ENCODE results near the gene IFI35. TPM values are rescaled to one million over a fixed set of nuclear protein-coding genes. Genes with fewer than 3 reads are reported as not detected.

Gene IFI35
- total RNA-seq, 1 experiment from 2014 or later = 19.7 TPM

DNA sequence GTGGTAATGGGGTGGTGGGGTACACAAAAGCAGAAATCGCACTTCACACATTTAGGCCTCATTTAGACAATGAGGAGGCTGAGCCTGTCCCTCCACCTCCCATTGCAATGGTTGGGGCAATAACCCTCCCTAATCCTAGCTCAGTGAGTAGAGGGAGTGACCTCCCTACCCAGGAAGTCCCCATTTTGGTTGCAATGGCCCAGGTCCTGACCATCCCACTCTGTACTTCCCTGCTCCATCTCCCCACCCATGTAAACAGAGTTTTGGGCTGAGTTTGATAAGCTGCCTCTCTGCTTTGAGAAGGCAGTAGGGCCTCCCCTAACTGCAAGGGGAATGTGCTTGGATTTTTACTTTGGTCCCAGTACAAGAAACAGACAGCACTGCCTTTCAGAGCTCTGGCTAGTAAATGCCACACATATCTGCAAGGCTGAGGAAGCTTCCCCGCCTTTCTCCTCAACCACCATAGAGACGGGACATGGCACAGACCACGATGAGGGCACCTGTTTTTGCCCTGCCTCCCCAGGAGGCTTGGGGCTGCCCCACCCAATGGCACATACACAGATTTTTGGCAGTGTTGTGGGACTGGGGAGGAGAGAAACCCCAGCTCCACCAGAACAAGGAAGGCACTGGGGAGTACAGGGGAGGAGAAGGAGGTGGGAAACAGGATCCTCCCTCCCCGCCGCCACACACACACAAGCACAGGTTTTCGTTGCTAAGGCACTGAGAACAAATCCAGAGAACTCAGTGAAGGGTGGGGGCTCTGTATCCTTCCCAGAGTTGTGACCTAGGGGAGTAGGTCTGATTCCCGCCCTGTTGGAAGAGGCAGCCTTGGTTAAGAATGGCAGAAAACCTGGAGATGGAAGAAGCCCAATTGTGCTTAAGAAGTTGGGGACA, 8.3 kb downstream of the IFI35 start:
- no peak for DNase-seq
- TF ChIP-seq EZH2 (IDR thresholded peaks at IDR 0.05; ENCODE audit: low read depth) = no peak
- TF ChIP-seq, protein P1, sequence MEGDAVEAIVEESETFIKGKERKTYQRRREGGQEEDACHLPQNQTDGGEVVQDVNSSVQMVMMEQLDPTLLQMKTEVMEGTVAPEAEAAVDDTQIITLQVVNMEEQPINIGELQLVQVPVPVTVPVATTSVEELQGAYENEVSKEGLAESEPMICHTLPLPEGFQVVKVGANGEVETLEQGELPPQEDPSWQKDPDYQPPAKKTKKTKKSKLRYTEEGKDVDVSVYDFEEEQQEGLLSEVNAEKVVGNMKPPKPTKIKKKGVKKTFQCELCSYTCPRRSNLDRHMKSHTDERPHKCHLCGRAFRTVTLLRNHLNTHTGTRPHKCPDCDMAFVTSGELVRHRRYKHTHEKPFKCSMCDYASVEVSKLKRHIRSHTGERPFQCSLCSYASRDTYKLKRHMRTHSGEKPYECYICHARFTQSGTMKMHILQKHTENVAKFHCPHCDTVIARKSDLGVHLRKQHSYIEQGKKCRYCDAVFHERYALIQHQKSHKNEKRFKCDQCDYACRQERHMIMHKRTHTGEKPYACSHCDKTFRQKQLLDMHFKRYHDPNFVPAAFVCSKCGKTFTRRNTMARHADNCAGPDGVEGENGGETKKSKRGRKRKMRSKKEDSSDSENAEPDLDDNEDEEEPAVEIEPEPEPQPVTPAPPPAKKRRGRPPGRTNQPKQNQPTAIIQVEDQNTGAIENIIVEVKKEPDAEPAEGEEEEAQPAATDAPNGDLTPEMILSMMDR (conservative IDR thresholded peaks at IDR 0.05) = no peak
- CTCF ChIA-PET = no interaction called here
- no peak overlapping the region for H2AFZ ChIP-seq
- no peaks in the 10 kb centered on the region for H3K9me2 ChIP-seq (ENCODE audit: insufficient read depth)
- H4K20me1 ChIP-seq (ENCODE audit: insufficient read depth) = no peaks in the 10 kb centered on the region
- no peaks in the 10 kb centered on the region for H3K27me3 ChIP-seq (ENCODE audit: insufficient read depth, low read depth)
- H3K36me3 ChIP-seq (ENCODE audit: low read depth) = peaks cover 22% of the 10 kb centered on the region
- intact Hi-C loops (cut with micrococcal nuclease; ENCODE audit: unreplicated experiment) = no loop called here
- no peak overlapping the region for H3K27ac ChIP-seq
- H3K4me3 ChIP-seq = no peak overlapping the region
- H3K79me2 ChIP-seq (ENCODE audit: low read depth) = peaks cover 11% of the 10 kb centered on the region
- peaks cover 24% of the 10 kb centered on the region for H3K4me1 ChIP-seq (replicated peaks; ENCODE audit: insufficient read depth)
- BruUV-seq (replicated peaks) = no TSS peak
- no peaks in the 10 kb centered on the region for H3K9me3 ChIP-seq (ENCODE audit: insufficient read depth, low read depth)
- H3K4me2 ChIP-seq = no peak overlapping the region
- POLR2A ChIA-PET (ENCODE audit: unreplicated experiment) = interaction anchor here (0.6 kb wide), 1 partner anchor 41 kb away, joined by 3 read pairs; no protein-coding TSS in a partner anchor
- H3F3A ChIP-seq (ENCODE audit: insufficient read depth, low read depth) = peaks cover 32% of the 10 kb centered on the region

DNA sequence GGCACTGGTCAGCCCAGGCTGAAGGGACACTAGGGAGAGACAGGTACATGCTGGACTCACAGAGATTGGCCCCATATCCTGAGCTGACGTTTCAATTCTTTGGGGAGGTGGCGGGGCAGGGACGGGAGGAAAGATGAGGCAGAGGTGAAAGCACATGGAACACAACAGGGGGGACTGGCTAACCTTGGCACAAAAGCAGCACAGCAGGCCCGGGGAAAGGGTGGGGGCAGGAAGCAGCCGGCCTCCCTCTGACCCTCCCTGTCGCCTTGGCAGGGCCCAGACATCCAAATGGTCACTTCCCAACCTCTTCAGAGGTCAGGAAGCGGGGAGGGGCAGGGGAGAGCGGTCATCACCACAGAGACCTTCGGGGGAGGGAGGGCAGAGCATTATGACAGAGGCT, 9.0 kb downstream of the IFI35 start:
- CTCF ChIA-PET = no interaction called here
- Histone ChIP-seq H4K20me1 (ENCODE audit: insufficient read depth) (no peaks in the 10 kb centered on the region; the same call in 1 of the 2 replicates), H3K27me3 (ENCODE audit: insufficient read depth, low read depth) (no peaks in the 10 kb centered on the region), H3K4me1 (replicated peaks; ENCODE audit: insufficient read depth) (peaks cover 24% of the 10 kb centered on the region), H3K79me2 (ENCODE audit: low read depth) (peaks cover 18% of the 10 kb centered on the region), H2AFZ (no peak overlapping the region), H3K27ac (no peak overlapping the region), H3K4me3 (no peak overlapping the region), H3K9me3 (ENCODE audit: insufficient read depth, low read depth) (no peaks in the 10 kb centered on the region), H3K36me3 (ENCODE audit: low read depth) (peaks cover 22% of the 10 kb centered on the region), H3F3A (ENCODE audit: insufficient read depth, low read depth) (peaks cover 32% of the 10 kb centered on the region), H3K4me2 (no peak overlapping the region), H3K9me2 (ENCODE audit: insufficient read depth) (no peaks in the 10 kb centered on the region)
- DNase-seq = no peak
- TF ChIP-seq EZH2 (IDR thresholded peaks at IDR 0.05; ENCODE audit: low read depth) = no peak
- TF ChIP-seq, protein P1 (conservative IDR thresholded peaks at IDR 0.05) = no peak
- POLR2A ChIA-PET (ENCODE audit: unreplicated experiment) = no interaction called here
- intact Hi-C loops (cut with micrococcal nuclease; ENCODE audit: unreplicated experiment) = no loop called here
- BruUV-seq (replicated peaks) = TSS peak; percentile 19

DNA sequence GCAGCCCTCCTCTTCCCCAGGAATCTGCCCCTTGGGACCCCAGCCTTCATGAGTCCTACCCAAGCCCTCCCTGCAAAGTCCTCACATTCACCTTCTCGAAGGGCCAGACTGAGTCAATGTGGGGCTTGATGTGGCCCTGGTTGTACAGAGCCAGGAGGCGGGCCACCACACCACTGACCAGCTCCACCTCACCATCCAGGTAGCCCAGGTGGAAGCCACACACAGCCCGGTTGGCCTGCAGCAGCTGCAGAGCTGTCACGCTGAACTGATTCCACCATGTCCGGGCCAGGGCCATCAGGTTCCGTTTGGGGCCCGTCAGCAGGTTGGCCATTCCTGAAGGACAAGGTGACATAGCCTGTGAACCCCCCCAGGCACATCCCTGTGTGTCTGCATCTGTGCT, 9.6 kb downstream of the IFI35 start:
- no peak overlapping the region for H3K4me2 ChIP-seq
- H4K20me1 ChIP-seq (ENCODE audit: insufficient read depth) = peaks cover 2% of the 10 kb centered on the region; the same call in 1 of the 2 replicates
- ChIA-PET POLR2A (ENCODE audit: unreplicated experiment) (no interaction called here), CTCF (no interaction called here)
- H3K79me2 ChIP-seq (ENCODE audit: low read depth) = peaks cover 21% of the 10 kb centered on the region
- H3K36me3 ChIP-seq (ENCODE audit: low read depth) = peaks cover 22% of the 10 kb centered on the region
- peaks cover 24% of the 10 kb centered on the region for H3K4me1 ChIP-seq (replicated peaks; ENCODE audit: insufficient read depth)
- no peak overlapping the region for H3K4me3 ChIP-seq
- H3K27me3 ChIP-seq (ENCODE audit: insufficient read depth, low read depth) = no peaks in the 10 kb centered on the region
- no peak overlapping the region for H2AFZ ChIP-seq
- DNase-seq = no peak
- H3K27ac ChIP-seq = no peak overlapping the region
- H3K9me3 ChIP-seq (ENCODE audit: insufficient read depth, low read depth) = no peaks in the 10 kb centered on the region
- no peak for TF ChIP-seq EZH2 (IDR thresholded peaks at IDR 0.05; ENCODE audit: low read depth)
- TF ChIP-seq, protein P1 (conservative IDR thresholded peaks at IDR 0.05) = no peak
- H3F3A ChIP-seq (ENCODE audit: insufficient read depth, low read depth) = peaks cover 32% of the 10 kb centered on the region; the same call in 1 of the 2 replicates
- BruUV-seq (replicated peaks) = no TSS peak
- H3K9me2 ChIP-seq (ENCODE audit: insufficient read depth) = no peaks in the 10 kb centered on the region
- intact Hi-C loops (cut with micrococcal nuclease; ENCODE audit: unreplicated experiment) = no loop called here

Measured in PC-9 (cell line).